OCI-LY1 (cell line): ENCODE measurements around the gene RGL4.
A peak's percentile ranks its signal among the peaks of the same experiment; 100 is the strongest.

ENCODE experiments used
- H2AFZ ChIP-seq: fragments of 200-600 bp; sonication (generic), shearing (Covaris generic); 2 replicates; pipeline ENCODE4 v1.6.0; 2014; ENCODE audit warnings: antibody characterized with exemption, mild to moderate bottlenecking, low read length
- H3F3A ChIP-seq: fragments of 200-600 bp; sonication (generic), shearing (Covaris generic); 2 replicates; pipeline ENCODE4 v1.6.0; 2014; ENCODE audit warnings: mild to moderate bottlenecking, antibody characterized with exemption, low read length, moderate library complexity; ENCODE audit not compliant: insufficient read depth
- H3K27ac ChIP-seq: fragments of 200-600 bp; sonication (generic); 2 replicates; pipeline ENCODE4 v1.5.1; 2014; ENCODE audit warnings: low read length, mixed run types, mild to moderate bottlenecking, low read depth; ENCODE audit not compliant: poor library complexity, severe bottlenecking
- H3K27me3 ChIP-seq: fragments of 200-600 bp; sonication (generic); 2 replicates; pipeline ENCODE4 v1.6.0; 2014; ENCODE audit warnings: antibody characterized with exemption, mild to moderate bottlenecking, low read length, moderate library complexity; ENCODE audit not compliant: insufficient read depth
- H3K36me3 ChIP-seq: fragments of 200-600 bp; sonication (generic); 2 replicates; pipeline ENCODE4 v1.6.1; 2014; ENCODE audit warnings: mild to moderate bottlenecking, antibody characterized with exemption, low read length, moderate library complexity, mixed read lengths; ENCODE audit not compliant: insufficient read depth
- H3K4me1 ChIP-seq: fragments of 200-600 bp; sonication (generic); 2 replicates; pipeline ENCODE4 v1.5.1; 2014; ENCODE audit warnings: mild to moderate bottlenecking, low read length, moderate library complexity; ENCODE audit not compliant: insufficient read depth, severe bottlenecking
- H3K4me2 ChIP-seq: fragments of 200-600 bp; sonication (generic), shearing (Covaris generic); 2 replicates; pipeline ENCODE4 v1.6.1; 2014; ENCODE audit warnings: low read length
- H3K4me3 ChIP-seq: fragments of 200-600 bp; sonication (generic); 2 replicates; pipeline ENCODE4 v1.5.1; 2014; ENCODE audit warnings: low read length, low read depth, mild to moderate bottlenecking, mixed read lengths; ENCODE audit not compliant: poor library complexity, severe bottlenecking
- H3K79me2 ChIP-seq: fragments of 200-600 bp; shearing (Covaris generic); 2 replicates; pipeline ENCODE4 v1.6.1; 2016; ENCODE audit warnings: mixed run types, low read length, mixed read lengths; ENCODE audit not compliant: insufficient read depth
- H3K9ac ChIP-seq: fragments of 200-600 bp; sonication (generic), shearing (Covaris generic); 2 replicates; pipeline ENCODE4 v1.6.1; 2014; ENCODE audit warnings: mild to moderate bottlenecking, low read length, mixed read lengths
- H3K9me2 ChIP-seq: fragments of 200-600 bp; sonication (generic), shearing (Covaris generic); 2 replicates; pipeline ENCODE4 v1.6.1; 2014; ENCODE audit warnings: low read depth, mild to moderate bottlenecking, low read length, mixed read lengths
- H3K9me3 ChIP-seq: fragments of 200-600 bp; shearing (Covaris generic); 2 replicates; pipeline ENCODE4 v1.6.1; 2014; ENCODE audit warnings: low read length, mixed read lengths
- H4K20me1 ChIP-seq: fragments of 200-600 bp; sonication (generic), shearing (Covaris generic); 2 replicates; pipeline ENCODE4 v1.6.0; 2016; ENCODE audit warnings: mild to moderate bottlenecking, low read length; ENCODE audit not compliant: insufficient read depth
- EZH2 ChIP-seq: fragments of 200-600 bp; sonication (generic), shearing (Covaris generic); IDR thresholded peaks from 2 replicates; pipeline ENCODE4 v1.8.0; 2017; ENCODE audit warnings: borderline replicate concordance, mixed run types, mild to moderate bottlenecking, antibody characterized with exemption, low read length, moderate library complexity, mixed read lengths
- TF ChIP-seq, protein P1 (sequence below): fragments of 200-600 bp; sonication (generic), shearing (Covaris generic); IDR thresholded peaks from 2 replicates; pipeline ENCODE4 v1.5.1; 2017; ENCODE audit warnings: mild to moderate bottlenecking, antibody characterized with exemption, low read length, moderate library complexity, mixed read lengths

Gene RGL4

DNA sequence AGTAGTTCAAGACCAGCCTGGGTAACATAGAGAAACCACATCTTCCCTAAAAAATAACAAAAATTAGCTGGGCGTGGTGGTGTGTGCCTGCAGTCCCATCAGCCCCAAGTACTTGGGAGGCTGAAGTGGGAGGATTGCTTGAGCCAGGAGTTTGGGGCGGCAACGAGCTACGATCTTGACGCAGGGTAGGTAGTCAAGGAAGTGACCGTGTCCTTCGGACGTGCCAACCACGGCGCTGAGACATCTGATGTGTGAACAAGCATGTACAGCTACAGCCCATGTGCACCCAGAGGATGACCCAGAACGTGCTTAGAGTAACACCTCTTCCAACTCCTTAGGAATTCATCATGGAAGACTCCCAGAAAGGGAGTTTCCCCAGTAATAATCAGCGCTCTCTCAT lies 21.4 kb downstream of the RGL4 start:
- Histone ChIP-seq H3K27ac (no peak overlapping the region), H3K9me2 (no peaks in the 10 kb centered on the region), H2AFZ (no peak overlapping the region), H3K79me2 (no peaks in the 10 kb centered on the region), H3F3A (no peaks in the 10 kb centered on the region), H4K20me1 (no peaks in the 10 kb centered on the region), H3K4me2 (no peak overlapping the region), H3K4me3 (no peak overlapping the region), H3K4me1 (peaks cover 31% of the 10 kb centered on the region), H3K36me3 (peaks cover 64% of the 10 kb centered on the region), H3K27me3 (no peaks in the 10 kb centered on the region), H3K9ac (no peak overlapping the region), H3K9me3 (no peaks in the 10 kb centered on the region)
- TF ChIP-seq, protein P1, sequence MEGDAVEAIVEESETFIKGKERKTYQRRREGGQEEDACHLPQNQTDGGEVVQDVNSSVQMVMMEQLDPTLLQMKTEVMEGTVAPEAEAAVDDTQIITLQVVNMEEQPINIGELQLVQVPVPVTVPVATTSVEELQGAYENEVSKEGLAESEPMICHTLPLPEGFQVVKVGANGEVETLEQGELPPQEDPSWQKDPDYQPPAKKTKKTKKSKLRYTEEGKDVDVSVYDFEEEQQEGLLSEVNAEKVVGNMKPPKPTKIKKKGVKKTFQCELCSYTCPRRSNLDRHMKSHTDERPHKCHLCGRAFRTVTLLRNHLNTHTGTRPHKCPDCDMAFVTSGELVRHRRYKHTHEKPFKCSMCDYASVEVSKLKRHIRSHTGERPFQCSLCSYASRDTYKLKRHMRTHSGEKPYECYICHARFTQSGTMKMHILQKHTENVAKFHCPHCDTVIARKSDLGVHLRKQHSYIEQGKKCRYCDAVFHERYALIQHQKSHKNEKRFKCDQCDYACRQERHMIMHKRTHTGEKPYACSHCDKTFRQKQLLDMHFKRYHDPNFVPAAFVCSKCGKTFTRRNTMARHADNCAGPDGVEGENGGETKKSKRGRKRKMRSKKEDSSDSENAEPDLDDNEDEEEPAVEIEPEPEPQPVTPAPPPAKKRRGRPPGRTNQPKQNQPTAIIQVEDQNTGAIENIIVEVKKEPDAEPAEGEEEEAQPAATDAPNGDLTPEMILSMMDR, result no peak
- no peak for TF ChIP-seq EZH2

DNA sequence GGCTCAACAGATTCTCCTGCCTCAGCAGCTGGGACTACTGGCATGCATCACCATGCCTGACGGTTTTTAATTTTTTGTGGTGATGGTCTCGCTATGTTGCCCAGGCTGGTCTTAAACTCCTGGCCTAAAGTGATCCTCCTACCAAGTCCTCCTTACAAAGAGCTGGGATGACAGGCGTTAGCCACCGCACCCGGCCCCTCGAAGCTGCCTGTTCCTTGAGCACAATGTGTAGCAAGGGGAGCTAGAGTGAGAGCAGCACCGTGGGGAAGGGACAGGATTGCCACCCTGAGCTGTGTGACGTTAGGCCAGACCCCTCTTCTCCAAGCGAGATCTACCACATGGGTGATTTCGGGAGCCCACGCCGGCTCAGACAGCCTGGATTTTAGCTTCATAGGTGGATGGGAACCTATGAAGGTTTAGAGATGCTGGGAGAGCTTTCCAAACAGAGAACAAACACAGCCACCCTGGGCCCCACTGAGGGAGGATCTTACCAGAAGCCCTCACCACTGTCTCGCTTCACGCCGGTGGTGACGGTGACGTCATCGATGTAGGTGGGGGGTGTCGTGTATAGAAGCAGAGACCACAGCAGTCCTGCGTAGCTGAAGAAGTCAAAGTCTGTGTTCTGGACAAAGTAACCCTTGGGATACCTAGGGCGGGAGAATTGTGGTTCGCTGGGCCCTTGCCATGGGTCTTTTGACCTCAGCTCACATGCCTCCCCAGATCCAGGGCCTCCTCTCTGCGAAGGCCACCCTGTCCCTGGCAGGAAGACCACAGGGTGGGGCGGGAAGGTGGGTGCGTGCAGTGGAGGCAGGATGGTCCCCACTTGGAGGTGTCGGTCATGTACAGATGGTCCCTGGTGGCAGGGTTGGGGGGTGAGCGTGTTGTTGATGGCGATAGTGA lies 23.1 kb downstream of the RGL4 start:
- no peak overlapping the region for H3K4me3 ChIP-seq
- no peak overlapping the region for H3K9ac ChIP-seq
- no peak overlapping the region for H2AFZ ChIP-seq
- H3K27me3 ChIP-seq, result no peaks in the 10 kb centered on the region
- H3K27ac ChIP-seq, result peak overlapping the region; percentile 62
- H3K4me2 ChIP-seq, result no peak overlapping the region; the same call in 1 of the 2 replicates
- TF ChIP-seq, protein P1, result no peak
- no peak for TF ChIP-seq EZH2
- H3K9me2 ChIP-seq, result no peaks in the 10 kb centered on the region
- no peaks in the 10 kb centered on the region for H3K9me3 ChIP-seq
- H4K20me1 ChIP-seq, result no peaks in the 10 kb centered on the region
- peaks cover 47% of the 10 kb centered on the region for H3K36me3 ChIP-seq
- H3K79me2 ChIP-seq, result no peaks in the 10 kb centered on the region
- H3F3A ChIP-seq, result no peaks in the 10 kb centered on the region
- H3K4me1 ChIP-seq, result peaks cover 35% of the 10 kb centered on the region

DNA sequence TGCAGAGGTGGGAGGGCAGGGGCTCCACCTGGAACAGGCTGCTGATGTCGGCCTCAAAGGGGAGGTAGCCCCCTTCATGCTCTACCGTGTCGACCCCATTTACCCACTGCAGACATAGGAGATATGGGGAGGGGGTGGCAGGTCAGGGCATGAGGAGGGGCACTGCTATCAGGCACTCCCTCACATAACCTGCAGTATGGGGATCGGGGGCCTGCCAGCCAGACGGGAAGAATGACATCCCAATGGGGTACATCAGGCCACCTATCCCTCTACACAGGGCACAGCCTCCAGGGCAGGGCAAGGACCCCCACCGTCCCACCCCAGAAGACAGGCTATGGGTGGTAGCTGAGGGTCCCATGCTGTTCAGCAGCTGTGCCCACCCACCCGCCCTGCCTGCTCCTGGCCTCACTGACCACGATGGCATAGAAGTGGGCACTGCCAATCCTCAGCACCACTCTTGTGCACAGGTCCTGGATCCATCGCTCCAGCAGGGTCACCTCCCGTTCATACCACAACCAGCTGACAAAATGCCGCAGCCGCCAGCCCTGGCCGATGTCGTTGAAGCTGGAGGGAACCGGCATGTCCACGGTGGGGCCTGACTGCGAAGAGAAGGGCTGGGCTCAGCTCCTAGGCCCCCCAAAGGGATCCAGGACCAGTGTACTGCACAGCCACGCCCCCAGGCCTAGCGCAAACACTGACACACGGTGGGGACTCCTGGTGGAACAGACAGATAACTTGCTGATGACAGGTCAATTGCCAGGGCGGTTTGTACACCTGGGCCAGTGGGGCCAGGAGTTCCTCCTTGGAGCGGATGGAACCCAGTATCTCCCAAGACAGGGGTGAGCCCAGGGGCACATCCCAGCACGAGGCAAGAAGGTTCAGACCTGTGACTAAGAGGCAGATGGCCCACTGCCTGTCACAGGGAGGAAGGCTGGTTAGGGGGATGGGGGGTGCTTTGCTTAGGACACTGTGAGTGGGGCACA lies 24.1 kb downstream of the RGL4 start:
- H3K27me3 ChIP-seq, result no peaks in the 10 kb centered on the region
- peaks cover 38% of the 10 kb centered on the region for H3K36me3 ChIP-seq
- H3K9me2 ChIP-seq, result no peaks in the 10 kb centered on the region
- H3K79me2 ChIP-seq, result no peaks in the 10 kb centered on the region
- H3F3A ChIP-seq, result no peaks in the 10 kb centered on the region
- no peak overlapping the region for H3K4me3 ChIP-seq
- no peak overlapping the region for H3K9ac ChIP-seq
- peak overlapping the region; percentile 62 for H3K27ac ChIP-seq
- no peak for TF ChIP-seq EZH2
- TF ChIP-seq, protein P1, result no peak
- H3K9me3 ChIP-seq, result no peaks in the 10 kb centered on the region
- H3K4me2 ChIP-seq, result 0 out of 2 replicates have a peak overlapping the region, but pooled peaks have one; percentile 77
- peaks cover 35% of the 10 kb centered on the region for H3K4me1 ChIP-seq
- no peaks in the 10 kb centered on the region for H4K20me1 ChIP-seq
- no peak overlapping the region for H2AFZ ChIP-seq
